GM12874 (cell line): ENCODE measurements around the gene CD300C.

Experiments
- CTCF ChIP-seq: IDR thresholded peaks from 2 replicates; pipeline ENCODE4 v1.5.1; 2011; ENCODE audit warnings: low read depth, mild to moderate bottlenecking, control low read depth, low read length, moderate library complexity; ENCODE audit not compliant: insufficient read depth

CD300C gene

GRCh38 chr17:74528491-74529199 is 17.3 kb downstream of the CD300C start:
- no peak for TF ChIP-seq CTCF

- no peak for TF ChIP-seq CTCF
These were observed 18.2 kb downstream of the CD300C start for GRCh38 chr17:74527756-74528155.

GRCh38 chr17:74527081-74527480 is 18.8 kb downstream of the CD300C start:
- no peak for TF ChIP-seq CTCF

GRCh38 chr17:74526681-74527080 is 19.2 kb downstream of the CD300C start:
- TF ChIP-seq CTCF: no peak

GRCh38 chr17:74525781-74526288 is 20.1 kb downstream of the CD300C start:
- TF ChIP-seq CTCF: no peak

GRCh38 chr17:74525465-74525725 is 20.5 kb downstream of the CD300C start:
- TF ChIP-seq CTCF: no peak

- TF ChIP-seq CTCF: no peak
These were observed 21.1 kb downstream of the CD300C start for GRCh38 chr17:74524653-74525464.
